Activated T-cell treated with anti-CD3 and anti-CD28 coated beads, Interleukin-2, amount 50 U/mL, for 72 hours (primary cell): Measurements from ENCODE around the gene DIP2C. TPM values are rescaled to one million over a fixed set of nuclear protein-coding genes. Genes with fewer than 3 reads are reported as not detected.
A peak's percentile ranks its signal among the peaks of the same experiment; 100 is the strongest.

ENCODE experiments used
- ATAC-seq, 2 donors: fragments of 150-1000 bp; cut with Tn5 transposase; replicated peaks in 1 of 2; 2 replicates each; pipeline ENCODE4 v1.10.0; 2021; ENCODE audit warnings: moderate library complexity in 2 of 2, mild to moderate bottlenecking in 1 of 2
- DNase-seq, 2 donors: peaks; one replicate each; pipeline ENCODE4 v3.0.0; 2021 to 2022; ENCODE audit warnings: mixed read lengths in 1 of 2
- H3K27ac Mint-ChIP-seq: one replicate; pipeline ENCODE4 v1.8.0; 2022; ENCODE audit warnings: mild to moderate bottlenecking, moderate library complexity, mixed read lengths
- H3K27me3 Mint-ChIP-seq: one replicate; pipeline ENCODE4 v1.8.0; 2022; ENCODE audit warnings: low read depth, mixed read lengths
- H3K36me3 Mint-ChIP-seq, 2 donors: one replicate each; pipeline ENCODE4 v1.8.0; 2022; ENCODE audit warnings: mixed read lengths in 2 of 2, mild to moderate bottlenecking in 1 of 2; ENCODE audit not compliant: insufficient read depth in 2 of 2
- H3K4me1 Mint-ChIP-seq: one replicate; pipeline ENCODE4 v1.8.0; 2022; ENCODE audit warnings: low read depth, mixed read lengths
- H3K4me3 Mint-ChIP-seq, 2 donors: one replicate each; pipeline ENCODE4 v1.8.0; 2022; ENCODE audit warnings: mild to moderate bottlenecking in 2 of 2, mixed read lengths in 2 of 2, moderate library complexity in 2 of 2
- H3K9me3 Mint-ChIP-seq, 2 donors: one replicate each; pipeline ENCODE4 v1.8.0; 2022; ENCODE audit warnings: mixed read lengths in 2 of 2
- total RNA-seq, 2 donors: library from RNA; stranded (reverse); gene quantifications; one replicate each; pipeline ENCODE4 v1.2.3, GENCODE V29; 2022

DIP2C gene
- total RNA-seq, 2 donors from 2014 or later: 0.70 to 1.6 TPM

DNA sequence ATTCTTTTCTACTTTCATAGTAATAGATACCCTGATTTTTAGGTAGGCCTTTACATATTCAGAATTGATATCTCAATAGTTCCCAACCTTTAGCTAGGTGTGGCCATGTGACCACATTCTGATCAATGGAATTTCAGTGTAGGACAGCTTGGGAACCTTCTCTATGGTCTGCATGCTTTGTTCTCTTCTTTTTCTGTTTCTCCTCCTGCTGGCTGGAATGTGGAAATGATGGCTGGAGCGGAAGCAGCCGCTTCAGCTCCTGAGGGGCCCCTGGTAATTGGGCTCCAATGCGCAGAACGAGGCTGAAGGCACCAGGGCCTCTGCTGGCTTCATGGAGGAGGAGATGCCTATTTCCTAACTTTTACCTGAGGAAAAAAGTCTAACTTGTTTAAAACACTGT is 401.7 kb downstream of the DIP2C start:
- no peak overlapping the region for H3K4me3 Mint-ChIP-seq
- peaks cover 16% of the 10 kb centered on the region for H3K4me1 Mint-ChIP-seq
- no peak for ATAC-seq
- no peaks in the 10 kb centered on the region for H3K27me3 Mint-ChIP-seq
- DNase-seq: no peak
- H3K9me3 Mint-ChIP-seq: no peaks in the 10 kb centered on the region
- peaks cover 0 to 4% of the 10 kb centered on the region in 2 donors for H3K36me3 Mint-ChIP-seq
- no peak overlapping the region for H3K27ac Mint-ChIP-seq

DNA sequence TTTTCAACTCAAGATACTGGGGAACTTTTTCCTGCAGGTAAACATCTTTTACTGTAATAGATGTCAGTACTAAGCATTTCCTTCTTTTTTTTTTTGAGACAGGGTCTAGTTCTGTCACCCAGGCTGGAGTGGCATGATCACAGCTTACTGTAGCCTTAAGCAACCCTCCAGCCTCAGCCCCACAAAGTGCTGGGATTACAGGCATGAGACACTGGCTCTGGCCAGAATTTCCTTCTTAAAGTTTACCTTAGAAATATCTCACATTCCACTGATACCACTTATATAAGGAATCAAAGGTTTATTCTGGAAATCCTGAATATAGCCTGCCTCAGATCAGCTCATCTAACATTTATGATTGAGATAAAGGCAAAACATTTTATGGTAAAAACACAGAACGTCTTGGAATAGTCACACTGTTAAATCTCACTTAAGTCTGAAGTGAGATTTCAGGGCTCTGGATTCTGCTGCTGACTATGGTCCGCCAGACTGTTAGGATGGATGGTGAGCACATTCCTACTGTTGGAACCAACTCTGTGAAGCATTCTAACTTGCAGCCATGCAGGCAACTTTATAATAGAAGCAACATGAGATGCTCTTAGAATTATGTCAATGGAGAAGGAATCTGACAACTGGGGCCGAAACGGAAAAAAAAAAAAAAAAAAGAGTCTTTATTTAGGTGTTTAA is 402.3 kb downstream of the DIP2C start:
- ATAC-seq (no peak), DNase-seq (no peak)
- Mint-ChIP-seq H3K36me3 (peaks cover 0 to 4% of the 10 kb centered on the region in 2 donors), H3K27me3 (no peaks in the 10 kb centered on the region), H3K27ac (no peak overlapping the region), H3K9me3 (no peaks in the 10 kb centered on the region), H3K4me3 (no peak overlapping the region), H3K4me1 (peaks cover 16% of the 10 kb centered on the region)

DNA sequence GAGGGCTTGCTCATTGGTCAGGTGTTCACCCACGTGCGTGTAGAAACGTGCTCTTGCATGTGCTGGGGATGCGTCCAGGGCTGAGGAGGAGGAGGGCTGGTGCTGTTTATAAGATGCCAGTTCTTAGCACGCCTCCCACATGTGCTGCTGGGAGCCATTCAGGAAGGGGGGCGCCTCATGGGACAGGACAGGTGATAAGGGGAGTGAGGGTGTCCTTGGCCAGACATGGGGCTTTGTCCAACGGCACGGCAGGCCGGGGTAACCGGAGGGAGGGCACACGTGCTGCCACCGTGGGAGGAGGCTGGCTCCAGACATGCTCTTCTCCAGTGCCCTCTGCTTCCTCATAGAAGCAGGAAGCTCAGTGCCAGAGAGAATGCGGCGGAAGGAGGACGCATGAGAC is 404.3 kb downstream of the DIP2C start:
- no peak overlapping the region for H3K4me3 Mint-ChIP-seq
- H3K27ac Mint-ChIP-seq: no peak overlapping the region
- DNase-seq (no peak), ATAC-seq (no peak)
- no peaks in the 10 kb centered on the region for H3K27me3 Mint-ChIP-seq
- peaks cover 0 to 4% of the 10 kb centered on the region in 2 donors for H3K36me3 Mint-ChIP-seq
- no peaks in the 10 kb centered on the region for H3K9me3 Mint-ChIP-seq
- peaks cover 16% of the 10 kb centered on the region for H3K4me1 Mint-ChIP-seq

- Mint-ChIP-seq H3K4me1 (peaks cover 16% of the 10 kb centered on the region), H3K27me3 (no peaks in the 10 kb centered on the region), H3K9me3 (no peaks in the 10 kb centered on the region), H3K4me3 (peak overlapping the region; percentile 49 to 69), H3K36me3 (peaks cover 0 to 4% of the 10 kb centered on the region in 2 donors), H3K27ac (peak overlapping the region; percentile 30)
- DNase-seq (peak; percentile 46 to 67), ATAC-seq (peak; percentile 85 to 90)
Observed at GRCh38 chr10:283916-284356, 405.5 kb downstream of the DIP2C start.

DNA sequence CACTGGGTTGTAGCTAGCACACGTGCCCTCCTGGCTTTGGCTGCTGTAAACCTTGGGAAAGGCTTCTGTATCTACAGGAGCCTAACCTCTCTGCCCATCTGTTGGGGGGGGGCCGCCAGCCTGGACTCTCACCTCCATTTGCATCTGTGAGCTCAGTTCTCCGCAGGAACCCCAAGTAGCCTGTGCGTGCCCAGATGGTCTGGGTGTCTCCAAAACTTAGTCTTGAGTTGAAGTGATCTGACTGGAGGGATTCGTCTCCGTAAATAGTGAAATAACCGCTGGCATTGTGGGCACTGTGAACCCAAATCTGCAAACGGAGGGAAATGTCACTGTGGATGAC is 406.4 kb downstream of the DIP2C start:
- H3K9me3 Mint-ChIP-seq: no peaks in the 10 kb centered on the region
- peak overlapping the region in 1 of 2 donors; percentile 69 for H3K4me3 Mint-ChIP-seq
- ATAC-seq (no peak), DNase-seq (no peak)
- H3K36me3 Mint-ChIP-seq: peaks cover 0 to 4% of the 10 kb centered on the region in 2 donors
- H3K4me1 Mint-ChIP-seq: peaks cover 16% of the 10 kb centered on the region
- no peak overlapping the region for H3K27ac Mint-ChIP-seq
- no peaks in the 10 kb centered on the region for H3K27me3 Mint-ChIP-seq

GRCh38 chr10:282294-283139 is 407.0 kb downstream of the DIP2C start:
- peaks cover 0 to 4% of the 10 kb centered on the region in 2 donors for H3K36me3 Mint-ChIP-seq

DNA sequence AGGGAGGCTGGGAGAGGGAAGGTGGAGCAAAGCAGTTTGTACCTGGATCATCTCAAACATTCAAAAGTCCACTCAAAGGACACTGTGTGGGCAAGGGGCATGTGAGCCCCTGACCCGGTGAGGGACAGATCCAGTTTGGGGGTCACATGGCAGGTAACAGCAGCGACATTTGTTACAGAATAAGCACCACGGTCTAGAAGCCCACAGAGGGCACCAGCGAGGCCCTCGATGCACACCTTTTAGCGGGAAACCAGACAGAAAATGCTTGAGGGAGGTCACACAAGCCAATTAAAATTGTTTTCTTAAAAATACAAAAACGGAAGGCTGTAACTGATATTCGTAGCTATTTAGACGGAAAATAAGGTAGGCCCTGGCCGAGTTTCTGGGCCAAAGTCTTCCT is 409.8 kb downstream of the DIP2C start:
- peaks cover 12% of the 10 kb centered on the region for H3K4me1 Mint-ChIP-seq
- no peaks in the 10 kb centered on the region for H3K9me3 Mint-ChIP-seq
- no peak for ATAC-seq
- H3K27ac Mint-ChIP-seq: no peak overlapping the region
- peaks cover 0 to 4% of the 10 kb centered on the region in 2 donors for H3K36me3 Mint-ChIP-seq
- H3K27me3 Mint-ChIP-seq: no peaks in the 10 kb centered on the region
- DNase-seq: no peak
- H3K4me3 Mint-ChIP-seq: no peak overlapping the region

More at GRCh38 chr10:282294-283139, 407.0 kb downstream of the DIP2C start:
- ATAC-seq (peak; percentile 46 to 61), DNase-seq (peak in 1 of 2 donors; percentile 31)
- Mint-ChIP-seq H3K9me3 (no peaks in the 10 kb centered on the region), H3K27ac (no peak overlapping the region), H3K4me3 (peak overlapping the region in 1 of 2 donors; percentile 69), H3K4me1 (peaks cover 16% of the 10 kb centered on the region), H3K27me3 (no peaks in the 10 kb centered on the region)

GRCh38 chr10:279232-279631 is 410.2 kb downstream of the DIP2C start:
- Mint-ChIP-seq H3K4me1 (peaks cover 8% of the 10 kb centered on the region), H3K27me3 (no peaks in the 10 kb centered on the region), H3K36me3 (peaks cover 0 to 2% of the 10 kb centered on the region in 2 donors), H3K27ac (no peak overlapping the region), H3K4me3 (no peak overlapping the region), H3K9me3 (no peaks in the 10 kb centered on the region)
- ATAC-seq (no peak), DNase-seq (no peak)

- H3K9me3 Mint-ChIP-seq: no peaks in the 10 kb centered on the region
- no peaks in the 10 kb centered on the region for H3K27me3 Mint-ChIP-seq
- H3K27ac Mint-ChIP-seq: no peak overlapping the region
- H3K4me1 Mint-ChIP-seq: peaks cover 3% of the 10 kb centered on the region
- H3K4me3 Mint-ChIP-seq: no peak overlapping the region
- no peak for DNase-seq
- no peaks in the 10 kb centered on the region for H3K36me3 Mint-ChIP-seq
- no peak for ATAC-seq
Observed at GRCh38 chr10:278707-279106, 410.8 kb downstream of the DIP2C start.

GRCh38 chr10:277963-278362 is 411.5 kb downstream of the DIP2C start:
- no peak overlapping the region for H3K4me3 Mint-ChIP-seq
- no peaks in the 10 kb centered on the region for H3K9me3 Mint-ChIP-seq
- ATAC-seq (no peak), DNase-seq (no peak)
- no peaks in the 10 kb centered on the region for H3K27me3 Mint-ChIP-seq
- no peaks in the 10 kb centered on the region for H3K36me3 Mint-ChIP-seq
- H3K4me1 Mint-ChIP-seq: no peaks in the 10 kb centered on the region
- H3K27ac Mint-ChIP-seq: no peak overlapping the region

- H3K27me3 Mint-ChIP-seq: no peaks in the 10 kb centered on the region
- no peaks in the 10 kb centered on the region for H3K9me3 Mint-ChIP-seq
- ATAC-seq: no peak
Observed at GRCh38 chr10:275680-276079, 413.8 kb downstream of the DIP2C start.

DNA sequence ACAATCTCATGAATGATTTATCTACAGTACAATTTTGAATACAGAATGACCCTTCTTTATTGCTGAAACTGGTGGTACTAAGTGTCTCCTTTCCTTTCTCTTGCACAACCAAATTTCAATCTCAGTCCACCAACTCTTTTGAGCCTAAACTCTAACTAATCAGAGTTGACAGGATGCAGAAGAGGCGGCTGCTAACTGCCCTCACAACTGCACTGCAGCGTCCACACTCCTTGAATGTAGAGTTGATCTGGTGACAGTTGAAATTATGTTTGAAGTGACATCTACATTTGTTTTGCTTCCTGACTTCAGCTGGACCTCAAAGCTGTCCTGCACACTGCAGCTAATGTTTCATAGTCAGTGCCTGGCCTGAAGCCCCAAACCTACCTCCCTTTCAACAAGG is 414.6 kb downstream of the DIP2C start:
- no peak overlapping the region for H3K4me3 Mint-ChIP-seq
- H3K4me1 Mint-ChIP-seq: no peaks in the 10 kb centered on the region
- no peaks in the 10 kb centered on the region for H3K27me3 Mint-ChIP-seq
- no peaks in the 10 kb centered on the region for H3K36me3 Mint-ChIP-seq
- DNase-seq (no peak), ATAC-seq (no peak)
- no peaks in the 10 kb centered on the region for H3K9me3 Mint-ChIP-seq
- H3K27ac Mint-ChIP-seq: no peak overlapping the region

More at GRCh38 chr10:275680-276079, 413.8 kb downstream of the DIP2C start:
- Mint-ChIP-seq H3K36me3 (no peaks in the 10 kb centered on the region), H3K27ac (no peak overlapping the region), H3K4me1 (no peaks in the 10 kb centered on the region), H3K4me3 (no peak overlapping the region)
- DNase-seq: no peak

DNA sequence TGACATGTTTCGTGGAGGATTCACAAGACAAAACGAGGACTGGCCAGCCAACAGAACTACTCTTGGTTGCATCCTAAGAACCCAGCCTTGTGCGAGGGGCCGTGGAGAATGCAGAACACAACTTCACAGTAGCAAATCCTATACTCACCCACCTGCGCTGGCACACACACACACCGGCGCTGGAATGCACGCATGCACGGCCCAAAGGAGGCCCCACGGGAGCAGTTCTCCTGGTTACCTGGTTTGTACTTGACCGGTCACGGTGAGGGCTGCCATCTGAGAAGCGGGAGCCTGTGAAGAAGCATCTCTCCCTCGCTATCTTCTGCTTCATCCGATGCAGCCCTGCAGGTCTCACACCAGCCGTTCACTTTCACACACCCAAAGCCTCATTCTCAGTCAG is 416.4 kb downstream of the DIP2C start:
- Mint-ChIP-seq H3K4me3 (no peak overlapping the region), H3K9me3 (no peaks in the 10 kb centered on the region)

More for the DNA sequence above, 416.4 kb downstream of the DIP2C start:
- DNase-seq: no peak
- no peak overlapping the region for H3K27ac Mint-ChIP-seq
- H3K4me1 Mint-ChIP-seq: no peaks in the 10 kb centered on the region
- H3K27me3 Mint-ChIP-seq: no peaks in the 10 kb centered on the region
- ATAC-seq: no peak
- H3K36me3 Mint-ChIP-seq: no peaks in the 10 kb centered on the region
